GM18519 (cell line): ENCODE measurements around the gene SFSWAP.
A peak's percentile ranks its signal among the peaks of the same experiment; 100 is the strongest.
"Not testable (repeated sequence)": the region's sequence is repeated elsewhere in the genome, so short reads cannot be mapped to it uniquely, and the experiment has no call there.

Source experiments
- ATAC-seq: cut with Tn5 transposase; IDR thresholded peaks from one replicate; pipeline ENCODE4 v1.9.1; 2021; ENCODE audit warnings: mild to moderate bottlenecking, moderate library complexity; ENCODE audit not compliant: unreplicated experiment, low FRiP score

SFSWAP gene

GRCh38 chr12:131754184-131754583, 43.3 kb downstream of the SFSWAP start:
- no peak for ATAC-seq

GRCh38 chr12:131755305-131756113, 44.6 kb downstream of the SFSWAP start:
- ATAC-seq = no peak

- no peak for ATAC-seq
These were observed 45.6 kb downstream of the SFSWAP start for GRCh38 chr12:131756441-131756840.

- no peak for ATAC-seq
These were observed 46.2 kb downstream of the SFSWAP start for GRCh38 chr12:131757111-131757510.

GRCh38 chr12:131758016-131758739, 47.3 kb downstream of the SFSWAP start:
- no peak for ATAC-seq

- no peak for ATAC-seq
These were observed 48.3 kb downstream of the SFSWAP start for GRCh38 chr12:131759176-131759575.

- ATAC-seq = no peak
These were observed 50.7 kb downstream of the SFSWAP start for GRCh38 chr12:131761638-131762037.

- ATAC-seq = no peak
These were observed 53.8 kb downstream of the SFSWAP start for GRCh38 chr12:131764738-131765137.

GRCh38 chr12:131765961-131766360, 55.1 kb downstream of the SFSWAP start:
- no peak for ATAC-seq

- no peak for ATAC-seq
These were observed 55.7 kb downstream of the SFSWAP start for GRCh38 chr12:131766382-131767107.

- no peak for ATAC-seq
These were observed 59.2 kb downstream of the SFSWAP start for GRCh38 chr12:131770120-131770519.

- ATAC-seq = no peak
These were observed 61.1 kb downstream of the SFSWAP start for GRCh38 chr12:131771965-131772364.

GRCh38 chr12:131773582-131774221, 62.8 kb downstream of the SFSWAP start:
- ATAC-seq = peak; percentile 82

- ATAC-seq = no peak
These were observed 63.9 kb downstream of the SFSWAP start for GRCh38 chr12:131774576-131775391.

GRCh38 chr12:131775392-131776236, 64.7 kb downstream of the SFSWAP start:
- no peak for ATAC-seq

- ATAC-seq = no peak
These were observed 65.5 kb downstream of the SFSWAP start for GRCh38 chr12:131776237-131776889.

- not testable (repeated sequence) for ATAC-seq
These were observed 66.4 kb downstream of the SFSWAP start for GRCh38 chr12:131777269-131777668.

- ATAC-seq = no peak
These were observed 68.1 kb downstream of the SFSWAP start for GRCh38 chr12:131779027-131779426.
